Measurements from ENCODE around the gene CFAP221. TPM values are rescaled to one million over a fixed set of nuclear protein-coding genes. Genes with fewer than 3 reads are reported as not detected.

The CFAP221 gene
- total RNA-seq, 3 donors from 2014 or later (not counting 1 experiment from before 2014, with no cell fraction given), result not detected

DNA sequence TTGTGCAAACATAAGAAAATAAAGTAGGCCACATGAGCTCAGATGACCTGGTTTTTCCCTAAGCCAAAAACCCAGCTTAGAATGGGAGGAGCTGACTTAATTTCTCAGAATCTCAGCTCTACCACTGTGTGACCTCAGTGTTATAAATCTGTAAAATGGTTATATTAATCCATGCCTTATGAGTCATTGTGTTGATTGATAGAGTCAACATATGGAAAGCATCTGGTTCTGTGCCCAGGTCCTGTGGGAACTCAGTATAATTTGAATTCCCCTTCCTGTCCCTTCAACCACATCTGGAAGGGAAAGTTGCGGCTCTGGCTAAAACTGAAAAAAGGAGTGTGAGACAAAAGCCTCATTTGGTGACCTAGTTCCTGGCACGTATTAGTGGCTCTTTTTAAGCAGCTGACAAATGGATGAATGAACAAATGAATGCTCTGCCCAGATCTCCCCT lies 160.4 kb downstream of the CFAP221 start:
- H3K27ac ChIP-seq (ENCODE audit: low read length), result peak overlapping the region; percentile 46

DNA sequence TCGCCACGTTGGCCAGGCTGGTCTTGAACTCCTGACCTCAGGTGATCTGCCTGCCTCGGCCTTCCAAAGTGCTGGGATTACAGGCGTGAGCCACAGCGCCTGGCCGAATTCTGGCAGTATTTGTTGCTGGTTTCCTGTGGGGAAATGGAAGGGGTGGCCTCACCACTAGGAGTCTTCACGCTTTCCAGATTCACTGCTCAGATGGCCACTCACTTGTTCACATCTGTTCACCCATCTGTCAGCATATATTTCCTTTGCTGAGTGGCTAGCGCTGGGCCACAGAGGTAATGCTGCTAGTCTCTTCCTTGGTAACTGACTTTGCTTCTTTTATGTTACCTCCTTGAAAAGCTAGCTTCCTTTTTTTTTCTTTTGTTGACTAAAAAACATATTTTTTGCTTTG lies 162.0 kb downstream of the CFAP221 start:
- Histone ChIP-seq H3K4me3 (ENCODE audit: low read length) (no peak overlapping the region), H3K36me3 (ENCODE audit: control insufficient read depth, insufficient read depth, low read length) (no peaks in the 10 kb centered on the region), H3K4me1 (ENCODE audit: control insufficient read depth, insufficient read depth, low read length) (peaks cover 9% of the 10 kb centered on the region), H3K27ac (ENCODE audit: low read length) (no peak overlapping the region), H3K27me3 (ENCODE audit: control insufficient read depth, insufficient read depth, low read length) (no peaks in the 10 kb centered on the region), H3K9me3 (ENCODE audit: control insufficient read depth, insufficient read depth, low read length) (peaks cover 6% of the 10 kb centered on the region)
- ATAC-seq, result no peak
- no peak overlapping the region for H3K4me3 Mint-ChIP-seq
- peaks cover under 1 to 7% of the 10 kb centered on the region in 2 donors for H3K27me3 Mint-ChIP-seq (ENCODE audit: low read depth in 2 of 2)
- H3K36me3 Mint-ChIP-seq, result no peaks in the 10 kb centered on the region
- TF ChIP-seq, protein P1, sequence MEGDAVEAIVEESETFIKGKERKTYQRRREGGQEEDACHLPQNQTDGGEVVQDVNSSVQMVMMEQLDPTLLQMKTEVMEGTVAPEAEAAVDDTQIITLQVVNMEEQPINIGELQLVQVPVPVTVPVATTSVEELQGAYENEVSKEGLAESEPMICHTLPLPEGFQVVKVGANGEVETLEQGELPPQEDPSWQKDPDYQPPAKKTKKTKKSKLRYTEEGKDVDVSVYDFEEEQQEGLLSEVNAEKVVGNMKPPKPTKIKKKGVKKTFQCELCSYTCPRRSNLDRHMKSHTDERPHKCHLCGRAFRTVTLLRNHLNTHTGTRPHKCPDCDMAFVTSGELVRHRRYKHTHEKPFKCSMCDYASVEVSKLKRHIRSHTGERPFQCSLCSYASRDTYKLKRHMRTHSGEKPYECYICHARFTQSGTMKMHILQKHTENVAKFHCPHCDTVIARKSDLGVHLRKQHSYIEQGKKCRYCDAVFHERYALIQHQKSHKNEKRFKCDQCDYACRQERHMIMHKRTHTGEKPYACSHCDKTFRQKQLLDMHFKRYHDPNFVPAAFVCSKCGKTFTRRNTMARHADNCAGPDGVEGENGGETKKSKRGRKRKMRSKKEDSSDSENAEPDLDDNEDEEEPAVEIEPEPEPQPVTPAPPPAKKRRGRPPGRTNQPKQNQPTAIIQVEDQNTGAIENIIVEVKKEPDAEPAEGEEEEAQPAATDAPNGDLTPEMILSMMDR (IDR thresholded peaks at IDR 0.05), result no peak
- intact Hi-C loops (cut with micrococcal nuclease), result loop anchor here (10.0 kb wide), 1 partner anchor 979 kb away; no protein-coding TSS in a partner anchor
- WGBS (ENCODE audit: insufficient coverage), result 50% methylated on average over 8 of the region's 8 CpGs
- H3K27ac Mint-ChIP-seq, result no peak overlapping the region
- no peaks in the 10 kb centered on the region for H3K9me3 Mint-ChIP-seq
- no peak for DNase-seq
- H3K4me1 Mint-ChIP-seq, result peaks cover 0 to 9% of the 10 kb centered on the region in 2 donors

More for the DNA sequence above, 160.4 kb downstream of the CFAP221 start:
- H3K9me3 ChIP-seq (ENCODE audit: control insufficient read depth, insufficient read depth, low read length), result peaks cover 6% of the 10 kb centered on the region
- Mint-ChIP-seq H3K9me3 (no peaks in the 10 kb centered on the region), H3K4me1 (peaks cover 0 to 6% of the 10 kb centered on the region in 2 donors), H3K4me3 (no peak overlapping the region), H3K36me3 (no peaks in the 10 kb centered on the region), H3K27ac (no peak overlapping the region), H3K27me3 (ENCODE audit: low read depth in 2 of 2) (peaks cover 6 to 12% of the 10 kb centered on the region in 2 donors)
- H3K4me3 ChIP-seq (ENCODE audit: low read length), result no peak overlapping the region
- DNase-seq (peak in 1 of 2 donors; percentile 55), ATAC-seq (peak in 2 of 3 donors; percentile 52 to 53)
- WGBS (ENCODE audit: insufficient coverage), result 30% methylated on average over 2 of the region's 2 CpGs
- peaks cover 9% of the 10 kb centered on the region for H3K4me1 ChIP-seq (ENCODE audit: control insufficient read depth, insufficient read depth, low read length)
- H3K27me3 ChIP-seq (ENCODE audit: control insufficient read depth, insufficient read depth, low read length), result no peaks in the 10 kb centered on the region
- TF ChIP-seq, protein P1 (IDR thresholded peaks at IDR 0.05), result no peak
- H3K36me3 ChIP-seq (ENCODE audit: control insufficient read depth, insufficient read depth, low read length), result no peaks in the 10 kb centered on the region
- intact Hi-C loops (cut with micrococcal nuclease), result loop anchor here (10.0 kb wide), 1 partner anchor 980 kb away; no protein-coding TSS in a partner anchor

Other genes with a start within 250 kb of the CFAP221 start
- gene C2orf76, start 177.6 kb upstream of the CFAP221 start, total RNA-seq, result 10 to 100 TPM; 14.1 to 21.9 (median 20.5) TPM
- gene DBI, start 177.5 kb upstream of the CFAP221 start, total RNA-seq, result 100 to 1,000 TPM in 1 of 3 donors, 10 to 100 TPM in 2; 85.1 to 109 (median 93.2) TPM
- not detected for gene TMEM37, start 112.6 kb upstream of the CFAP221 start, total RNA-seq
- gene SCTR, start 20.0 kb upstream of the CFAP221 start, total RNA-seq, result not detected
- gene TMEM177, start 134.8 kb downstream of the CFAP221 start, total RNA-seq, result 1 to 10 TPM; 1.2 to 2.8 (median 2.6) TPM
- gene PTPN4, start 215.5 kb downstream of the CFAP221 start, total RNA-seq, result 100 to 1,000 TPM; 265 to 347 (median 283) TPM

All from natural killer cell (primary cell).